Measurements from ENCODE around the gene ZNF48.

DNA sequence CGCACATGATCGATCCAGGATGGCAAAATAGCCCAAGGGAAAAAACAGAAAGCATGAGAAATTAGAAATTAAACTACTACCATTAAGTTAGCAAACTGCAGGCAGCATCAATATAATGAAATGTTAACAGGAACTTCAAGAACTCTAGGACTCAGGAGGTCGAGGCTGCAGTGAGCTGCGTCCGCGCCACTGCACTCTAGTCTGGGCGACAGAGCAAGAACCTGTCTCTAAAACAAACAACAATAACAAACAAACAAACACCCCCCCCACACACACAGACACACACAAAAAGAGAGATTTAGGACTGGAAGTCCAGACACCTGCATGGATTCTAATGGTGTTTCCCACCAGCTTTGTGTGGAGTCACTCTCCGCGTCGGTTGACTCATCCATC lies 51.0 kb downstream of the ZNF48 start:
- TF ChIP-seq POLR2AphosphoS5 (IDR thresholded peaks at IDR 0.05), result no peak
- TF ChIP-seq, protein P1, sequence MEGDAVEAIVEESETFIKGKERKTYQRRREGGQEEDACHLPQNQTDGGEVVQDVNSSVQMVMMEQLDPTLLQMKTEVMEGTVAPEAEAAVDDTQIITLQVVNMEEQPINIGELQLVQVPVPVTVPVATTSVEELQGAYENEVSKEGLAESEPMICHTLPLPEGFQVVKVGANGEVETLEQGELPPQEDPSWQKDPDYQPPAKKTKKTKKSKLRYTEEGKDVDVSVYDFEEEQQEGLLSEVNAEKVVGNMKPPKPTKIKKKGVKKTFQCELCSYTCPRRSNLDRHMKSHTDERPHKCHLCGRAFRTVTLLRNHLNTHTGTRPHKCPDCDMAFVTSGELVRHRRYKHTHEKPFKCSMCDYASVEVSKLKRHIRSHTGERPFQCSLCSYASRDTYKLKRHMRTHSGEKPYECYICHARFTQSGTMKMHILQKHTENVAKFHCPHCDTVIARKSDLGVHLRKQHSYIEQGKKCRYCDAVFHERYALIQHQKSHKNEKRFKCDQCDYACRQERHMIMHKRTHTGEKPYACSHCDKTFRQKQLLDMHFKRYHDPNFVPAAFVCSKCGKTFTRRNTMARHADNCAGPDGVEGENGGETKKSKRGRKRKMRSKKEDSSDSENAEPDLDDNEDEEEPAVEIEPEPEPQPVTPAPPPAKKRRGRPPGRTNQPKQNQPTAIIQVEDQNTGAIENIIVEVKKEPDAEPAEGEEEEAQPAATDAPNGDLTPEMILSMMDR (IDR thresholded peaks at IDR 0.05), result no peak

Measured in transverse colon (tissue), 4 donors.